Suprapubic skin (tissue), 3 donors: ENCODE results near the gene TADA3.

Experiments
- CTCF ChIP-seq, 2 donors: fragments of 200-600 bp in 1 of 2; fragments of 450-650 bp in 1 of 2; sonication (generic) in 1 of 2; IDR thresholded peaks; one replicate each; pipeline ENCODE4 v1.5.1; 2016 to 2019; ENCODE audit warnings: antibody characterized with exemption in 2 of 2, mild to moderate bottlenecking in 1 of 2, moderate library complexity in 1 of 2
- EP300 ChIP-seq: sonication (generic); formaldehyde crosslinking; IDR thresholded peaks from one replicate; pipeline ENCODE4 v1.6.1; 2017; ENCODE audit warnings: antibody characterized with exemption
- POLR2A ChIP-seq, 2 donors: fragments of 450-650 bp; IDR thresholded peaks; one replicate each; pipeline ENCODE4 v1.6.1; 2017; ENCODE audit warnings: antibody characterized with exemption in 2 of 2, mild to moderate bottlenecking in 2 of 2, moderate library complexity in 2 of 2

- TF ChIP-seq CTCF (IDR thresholded peaks at IDR 0.05) (no peak), EP300 (no peak), POLR2A (IDR thresholded peaks at IDR 0.05) (no peak)
These were observed 18.6 kb upstream of the TADA3 start for GRCh38 chr3:9810846-9811245.
